Stimulated activated CD4-positive, alpha-beta T cell treated with anti-CD3 and anti-CD28 coated beads, Interleukin-1b, Interleukin-23, amount 100 ng/mL, for 48 hours (primary cell): ENCODE measurements around the gene ABCG1.
"Not testable (repeated sequence)": the region's sequence is repeated elsewhere in the genome, so short reads cannot be mapped to it uniquely, and the experiment has no call there.

Experiments
- DNase-seq: peaks from one replicate; pipeline ENCODE4 v3.0.0-alpha.2; 2020

ABCG1 gene

GRCh38 chr21:42277593-42277992 is 58.7 kb downstream of the ABCG1 start:
- DNase-seq = no peak

GRCh38 chr21:42278451-42279149 is 59.7 kb downstream of the ABCG1 start:
- DNase-seq = no peak

- no peak for DNase-seq
These were observed 60.5 kb downstream of the ABCG1 start for GRCh38 chr21:42279341-42279871.

- DNase-seq = no peak
These were observed 60.9 kb downstream of the ABCG1 start for GRCh38 chr21:42279888-42280287.

GRCh38 chr21:42280356-42281180 is 61.6 kb downstream of the ABCG1 start:
- no peak for DNase-seq

GRCh38 chr21:42281181-42281680 is 62.3 kb downstream of the ABCG1 start:
- no peak for DNase-seq

- DNase-seq = no peak
These were observed 63.1 kb downstream of the ABCG1 start for GRCh38 chr21:42282021-42282420.

- DNase-seq = no peak
These were observed 63.8 kb downstream of the ABCG1 start for GRCh38 chr21:42282715-42283114.

- no peak for DNase-seq
These were observed 66.8 kb downstream of the ABCG1 start for GRCh38 chr21:42285569-42286245.

GRCh38 chr21:42286416-42286815 is 67.5 kb downstream of the ABCG1 start:
- no peak for DNase-seq

- no peak for DNase-seq
These were observed 68.5 kb downstream of the ABCG1 start for GRCh38 chr21:42287193-42288083.

- no peak for DNase-seq
These were observed 70.0 kb downstream of the ABCG1 start for GRCh38 chr21:42288962-42289361.

- no peak for DNase-seq
These were observed 71.0 kb downstream of the ABCG1 start for GRCh38 chr21:42289926-42290325.

- no peak for DNase-seq
These were observed 71.6 kb downstream of the ABCG1 start for GRCh38 chr21:42290505-42290904.

- no peak for DNase-seq
These were observed 72.2 kb downstream of the ABCG1 start for GRCh38 chr21:42291003-42291750.

- DNase-seq = no peak
These were observed 73.0 kb downstream of the ABCG1 start for GRCh38 chr21:42291751-42292562.

GRCh38 chr21:42292563-42293142 is 73.7 kb downstream of the ABCG1 start:
- not testable (repeated sequence) for DNase-seq

GRCh38 chr21:42293649-42294272 is 74.8 kb downstream of the ABCG1 start:
- no peak for DNase-seq

GRCh38 chr21:42294273-42294880 is 75.4 kb downstream of the ABCG1 start:
- no peak for DNase-seq
